ENCODE measurements around the gene GRID1. TPM values are rescaled to one million over a fixed set of nuclear protein-coding genes. Genes with fewer than 3 reads are reported as not detected.

Gene GRID1
- total RNA-seq, 1 donor from 2014 or later, result 0.22 TPM

DNA sequence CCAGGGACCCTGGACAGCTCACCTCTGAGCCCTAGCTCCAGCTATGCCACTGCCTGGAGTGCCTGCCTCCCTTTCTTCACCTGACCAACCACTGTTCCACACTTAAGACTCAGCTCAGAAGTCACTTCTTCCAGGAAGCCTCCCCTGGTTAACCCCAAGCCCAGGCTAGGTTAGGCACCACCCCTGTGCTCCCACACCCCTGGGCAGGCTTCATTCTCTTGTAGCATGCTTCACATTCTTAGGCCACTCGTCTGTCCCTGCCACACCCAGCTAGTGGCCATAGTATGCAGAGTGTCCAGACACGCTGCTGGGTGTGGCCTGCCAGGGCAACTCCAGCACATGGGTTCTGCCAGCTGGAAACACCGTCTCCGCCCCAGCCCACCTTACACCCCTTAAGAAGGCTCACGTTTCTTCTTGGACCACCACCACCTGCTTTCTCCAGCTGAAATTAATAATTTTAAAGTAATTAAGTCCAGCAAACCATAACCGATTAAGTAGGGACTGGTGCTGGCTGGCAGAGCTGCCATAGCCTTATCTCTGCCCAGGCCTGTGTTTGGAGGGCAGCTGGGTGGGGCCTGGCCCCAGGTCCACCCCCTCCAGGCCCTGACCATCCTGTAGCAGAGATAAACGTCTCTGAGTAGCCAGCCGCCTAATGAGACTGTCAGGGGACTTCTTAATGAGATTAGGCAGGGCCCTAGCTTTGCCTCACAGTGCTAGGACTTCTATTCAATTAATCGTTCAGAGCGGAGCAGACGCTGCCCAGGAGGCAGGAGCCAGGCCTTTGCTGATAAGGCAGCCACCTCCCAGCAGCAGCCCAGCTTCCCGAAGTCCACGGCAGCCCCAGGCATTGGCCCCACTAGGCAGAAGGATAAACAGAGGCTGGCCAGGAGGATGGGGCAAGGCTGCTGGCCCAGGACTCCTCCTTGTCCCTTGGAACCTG, 20.5 kb downstream of the GRID1 start:
- Mint-ChIP-seq H3K27ac (no peak overlapping the region), H3K27me3 (peaks cover 15% of the 10 kb centered on the region), H3K36me3 (ENCODE audit: insufficient read depth) (no peaks in the 10 kb centered on the region), H3K4me3 (ENCODE audit: low read depth) (no peak overlapping the region), H3K9me3 (ENCODE audit: low read depth) (no peaks in the 10 kb centered on the region), H3K4me1 (ENCODE audit: low read depth) (peaks cover 2% of the 10 kb centered on the region)
- no peak for TF ChIP-seq CTCF (IDR thresholded peaks at IDR 0.05; ENCODE audit: unreplicated experiment)
- no peak for DNase-seq (ENCODE audit: low spot score, unreplicated experiment)

DNA sequence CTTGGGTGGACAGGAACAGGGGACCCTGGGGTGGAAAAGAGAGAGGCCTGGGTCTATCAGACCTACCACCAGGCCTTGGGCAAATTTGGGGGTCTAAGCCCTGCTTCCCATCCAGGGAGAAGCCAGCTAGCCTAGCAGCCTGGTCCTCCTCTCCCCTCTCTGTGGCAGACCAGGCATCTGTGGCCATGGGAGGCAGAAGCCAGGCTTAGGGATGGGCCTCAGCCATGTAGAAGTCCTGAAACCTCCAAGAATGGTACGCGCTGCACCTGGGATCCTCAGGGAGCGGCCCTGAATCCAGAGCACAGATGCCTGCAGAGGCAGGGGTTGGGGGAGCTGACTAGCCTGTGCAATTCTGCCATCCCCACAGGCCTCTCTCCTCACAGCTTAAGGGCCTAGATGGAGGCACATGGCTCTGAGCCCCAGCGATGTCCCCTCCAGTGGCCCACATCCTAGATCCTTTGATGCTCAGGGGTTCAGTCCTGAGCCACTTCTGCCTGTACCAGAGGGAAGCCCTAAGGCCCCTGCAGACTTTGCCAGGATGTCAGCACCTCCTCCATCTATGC, 21.2 kb downstream of the GRID1 start:
- no peak overlapping the region for H3K27ac Mint-ChIP-seq
- no peak for DNase-seq (ENCODE audit: low spot score, unreplicated experiment)
- peaks cover 3% of the 10 kb centered on the region for H3K4me1 Mint-ChIP-seq (ENCODE audit: low read depth)
- no peaks in the 10 kb centered on the region for H3K36me3 Mint-ChIP-seq (ENCODE audit: insufficient read depth)
- no peak for TF ChIP-seq CTCF (IDR thresholded peaks at IDR 0.05; ENCODE audit: unreplicated experiment)
- peaks cover 17% of the 10 kb centered on the region for H3K27me3 Mint-ChIP-seq
- H3K9me3 Mint-ChIP-seq (ENCODE audit: low read depth), result no peaks in the 10 kb centered on the region
- no peak overlapping the region for H3K4me3 Mint-ChIP-seq (ENCODE audit: low read depth)

- peaks cover 3% of the 10 kb centered on the region for H3K4me1 Mint-ChIP-seq (ENCODE audit: low read depth)
- no peaks in the 10 kb centered on the region for H3K36me3 Mint-ChIP-seq (ENCODE audit: insufficient read depth)
- H3K27me3 Mint-ChIP-seq, result peaks cover 13% of the 10 kb centered on the region
- no peak overlapping the region for H3K4me3 Mint-ChIP-seq (ENCODE audit: low read depth)
- no peak for TF ChIP-seq CTCF (IDR thresholded peaks at IDR 0.05; ENCODE audit: unreplicated experiment)
- DNase-seq (ENCODE audit: low spot score, unreplicated experiment), result no peak
- no peaks in the 10 kb centered on the region for H3K9me3 Mint-ChIP-seq (ENCODE audit: low read depth)
- no peak overlapping the region for H3K27ac Mint-ChIP-seq
These were observed 21.9 kb downstream of the GRID1 start for GRCh38 chr10:86344714-86345161.

- no peak for DNase-seq (ENCODE audit: low spot score, unreplicated experiment)
- Mint-ChIP-seq H3K4me3 (ENCODE audit: low read depth) (no peak overlapping the region), H3K9me3 (ENCODE audit: low read depth) (no peaks in the 10 kb centered on the region), H3K27me3 (peaks cover 13% of the 10 kb centered on the region), H3K4me1 (ENCODE audit: low read depth) (peaks cover 3% of the 10 kb centered on the region), H3K36me3 (ENCODE audit: insufficient read depth) (no peaks in the 10 kb centered on the region), H3K27ac (no peak overlapping the region)
- no peak for TF ChIP-seq CTCF (IDR thresholded peaks at IDR 0.05; ENCODE audit: unreplicated experiment)
These were observed 22.3 kb downstream of the GRID1 start for GRCh38 chr10:86344281-86344680.

GRCh38 chr10:86343761-86344160, 22.8 kb downstream of the GRID1 start:
- H3K36me3 Mint-ChIP-seq (ENCODE audit: insufficient read depth), result no peaks in the 10 kb centered on the region
- DNase-seq (ENCODE audit: low spot score, unreplicated experiment), result no peak
- TF ChIP-seq CTCF (IDR thresholded peaks at IDR 0.05; ENCODE audit: unreplicated experiment), result no peak
- H3K9me3 Mint-ChIP-seq (ENCODE audit: low read depth), result no peaks in the 10 kb centered on the region
- H3K27me3 Mint-ChIP-seq, result peaks cover 12% of the 10 kb centered on the region
- H3K27ac Mint-ChIP-seq, result no peak overlapping the region
- H3K4me1 Mint-ChIP-seq (ENCODE audit: low read depth), result peaks cover 3% of the 10 kb centered on the region
- no peak overlapping the region for H3K4me3 Mint-ChIP-seq (ENCODE audit: low read depth)

Measured in progenitor cell of endocrine pancreas (in vitro differentiated cells).